ENCODE measurements around the gene C20orf141. TPM values are rescaled to one million over a fixed set of nuclear protein-coding genes. Genes with fewer than 3 reads are reported as not detected.

C20orf141 gene
- total and polyA plus RNA-seq, 10 of the 15 experiments (the other 5 are each of a cell fraction or from before 2014, with no cell fraction given), result not detected

GRCh38 chr20:2845607-2846006 lies 30.8 kb downstream of the C20orf141 start:
- H3K4me2 ChIP-seq (ENCODE audit: control insufficient read depth, insufficient read depth), result no peak overlapping the region
- in situ Hi-C loops (cut with MboI) (no loop called here), intact Hi-C loops (cut with micrococcal nuclease; ENCODE audit: unreplicated experiment) (no loop called here)
- H3K9me3 ChIP-seq (replicated peaks; ENCODE audit: control insufficient read depth, insufficient read depth, low read length), result no peaks in the 10 kb centered on the region
- ChIA-PET POLR2A (no interaction called here), RAD21 (ENCODE audit: unreplicated experiment) (no interaction called here), SMC1A (ENCODE audit: uncharacterized antibody, unreplicated experiment) (no interaction called here), CTCF (no interaction called here)
- 50% methylated on average over 2 of the region's 2 CpGs for WGBS (ENCODE audit: insufficient coverage, insufficient replicate concordance, low lambda C conversion rate, missing lambda C conversion rate)
- no peaks in the 10 kb centered on the region for H3K36me3 ChIP-seq (ENCODE audit: control insufficient read depth in 2 of 2, insufficient read depth in 2 of 2, low read length in 1 of 2)
- FAIRE-seq (no peak), DNase-seq (ENCODE audit: low read depth, low spot score) (no peak), ATAC-seq (no peak)
- H3K79me2 ChIP-seq (ENCODE audit: control insufficient read depth, insufficient read depth, low read length), result peaks cover 3% of the 10 kb centered on the region; the same call in 1 of the 2 replicates
- no peaks in the 10 kb centered on the region for H4K20me1 ChIP-seq (ENCODE audit: control insufficient read depth, insufficient read depth)
- H3K4me1 ChIP-seq (ENCODE audit: control insufficient read depth, insufficient read depth, low read length), result no peaks in the 10 kb centered on the region
- BruUV-seq (replicated peaks), result no TSS peak
- TF ChIP-seq EED (IDR thresholded peaks at IDR 0.05; ENCODE audit: low read depth), result no peak
- no peak for TF ChIP-seq ZNF274 (IDR thresholded peaks at IDR 0.05; ENCODE audit: insufficient read depth, insufficient read length)
- no peak for TF ChIP-seq MTA2 (IDR thresholded peaks at IDR 0.05; ENCODE audit: low read depth)
- no peak for TF ChIP-seq RBBP5 (conservative IDR thresholded peaks at IDR 0.05)
- TF ChIP-seq FOXM1 (IDR thresholded peaks at IDR 0.05; ENCODE audit: low read depth, low read length), result no peak
- TF ChIP-seq CEBPZ (IDR thresholded peaks at IDR 0.05; ENCODE audit: low read depth, low read length), result no peak
- no peak for TF ChIP-seq MYC (IDR thresholded peaks at IDR 0.05; ENCODE audit: insufficient read depth, insufficient read length, insufficient replicate concordance, low read length, severe bottlenecking)
- no peak for TF ChIP-seq STAT1 (conservative IDR thresholded peaks at IDR 0.05)
- no peak for TF ChIP-seq STAT3 (IDR thresholded peaks at IDR 0.05; ENCODE audit: low read depth, low read length)
- no peak for TF ChIP-seq RAD21 (IDR thresholded peaks at IDR 0.05; ENCODE audit: insufficient read depth, low read depth, low read length)
- TF ChIP-seq RFX5 (IDR thresholded peaks at IDR 0.05; ENCODE audit: low read depth, low read length), result no peak
- TF ChIP-seq SMARCA5 (IDR thresholded peaks at IDR 0.05), result no peak
- no peak for TF ChIP-seq CEBPB (IDR thresholded peaks at IDR 0.05; ENCODE audit: borderline replicate concordance in 1 of 2, low read depth in 2 of 2, low read length in 2 of 2)
- no peak for TF ChIP-seq SMC3 (IDR thresholded peaks at IDR 0.05; ENCODE audit: borderline replicate concordance, low read length)
- no peak for TF ChIP-seq NR2C2 (IDR thresholded peaks at IDR 0.05; ENCODE audit: borderline replicate concordance, control insufficient read depth, insufficient read length, low read depth)
- TF ChIP-seq ESRRA (IDR thresholded peaks at IDR 0.05; ENCODE audit: low read length), result no peak
- TF ChIP-seq JUND (IDR thresholded peaks at IDR 0.05; ENCODE audit: low read depth, low read length), result no peak
- TF ChIP-seq FOS (IDR thresholded peaks at IDR 0.05; ENCODE audit: borderline replicate concordance, extremely low read depth, insufficient read length), result no peak
- TF ChIP-seq SIN3A (IDR thresholded peaks at IDR 0.05; ENCODE audit: low read depth, low read length), result no peak
- no peak overlapping the region for H2AFZ ChIP-seq (ENCODE audit: control insufficient read depth, low read depth, low read length)
- H3K27ac ChIP-seq (ENCODE audit: control insufficient read depth, insufficient read depth), result no peak overlapping the region
- H3K9ac ChIP-seq (ENCODE audit: control insufficient read depth, insufficient read depth, low read length), result no peak overlapping the region
- H3K4me3 ChIP-seq, result no peak overlapping the region
- no peaks in the 10 kb centered on the region for H3K27me3 ChIP-seq (replicated peaks in 1 of 2; ENCODE audit: control insufficient read depth in 2 of 2, insufficient read depth in 2 of 2, low read length in 1 of 2)
